GM12878 (cell line): Measurements from ENCODE around the gene OTUD4. TPM values are rescaled to one million over a fixed set of nuclear protein-coding genes. Genes with fewer than 3 reads are reported as not detected.
A peak's percentile ranks its signal among the peaks of the same experiment; 100 is the strongest.
"Not testable (repeated sequence)": the region's sequence is repeated elsewhere in the genome, so short reads cannot be mapped to it uniquely, and the experiment has no call there.

Source experiments
- ATAC-seq: fragments of 200-7000 bp; cut with Tn5 transposase; 3 replicates; pipeline ENCODE4 v1.9.1; 2020; ENCODE audit warnings: mild to moderate bottlenecking, moderate library complexity
- BruUV-seq: library from RNA; stranded (reverse); fragments of 400-500 nt; replicated peaks from 2 replicates; lab custom pipeline; 2021; lab: Mats Ljungman, UMichigan
- CTCF ChIA-PET: fragments of 300-600 bp; sonication (Branson Sonifier 250); formaldehyde crosslinking; extraction: SDS; loops from one replicate; lab custom pipeline; 2021; ENCODE audit warnings: inconsistent platforms; lab: Yijun Ruan, JAX
- POLR2A ChIA-PET: fragments of 350-600 bp; formaldehyde crosslinking; extraction: SDS; loops from one replicate; lab custom pipeline; 2021; ENCODE audit warnings: inconsistent platforms; lab: Charles Lee
- RAD21 ChIA-PET: fragments of 300-600 bp; sonication (Branson Sonifier 250); formaldehyde crosslinking; loops from one replicate; lab custom pipeline; 2023; ENCODE audit warnings: antibody characterized with exemption; ENCODE audit not compliant: unreplicated experiment; lab: Charles Lee
- SMC1A ChIA-PET: fragments of 300-600 bp; sonication (Branson Sonifier 250); formaldehyde crosslinking; loops from one replicate; lab custom pipeline; 2023; ENCODE audit not compliant: unreplicated experiment, uncharacterized antibody; lab: Charles Lee
- DNase-seq: peaks from one replicate; pipeline ENCODE4 v3.0.0-alpha.2; 2011; ENCODE audit warnings: low read depth, low spot score
- FAIRE-seq: peaks from 3 replicates; lab custom pipeline; 2011; peaks lifted over from hg19 to GRCh38; lab: Jason Lieb, UNC
- H2AFZ ChIP-seq: 2 replicates; pipeline ENCODE4 v1.6.0; 2011; ENCODE audit warnings: low read depth, low read length, control low read depth; ENCODE audit not compliant: control insufficient read depth
- H3K27ac ChIP-seq: 2 replicates; pipeline ENCODE4 v1.5.1; 2011; ENCODE audit warnings: control low read depth; ENCODE audit not compliant: control insufficient read depth, insufficient read depth
- H3K27me3 ChIP-seq, 2 experiments: replicated peaks in 1 of 2; 2 replicates each; pipeline versions ENCODE4 v1.6.0 to v1.6.1; 2011; ENCODE audit warnings: low read length in 1 of 2; ENCODE audit not compliant: control insufficient read depth in 2 of 2, insufficient read depth in 2 of 2
- H3K36me3 ChIP-seq, 2 experiments: 2 replicates each; pipeline ENCODE4 v1.5.1; 2011; ENCODE audit warnings: low read length in 1 of 2; ENCODE audit not compliant: control insufficient read depth in 2 of 2, insufficient read depth in 2 of 2
- H3K4me1 ChIP-seq: 2 replicates; pipeline ENCODE4 v1.6.1; 2011; ENCODE audit warnings: mild to moderate bottlenecking, low read length, moderate library complexity, mixed read lengths; ENCODE audit not compliant: control insufficient read depth, insufficient read depth
- H3K4me2 ChIP-seq: 2 replicates; pipeline ENCODE4 v1.6.0; 2011; ENCODE audit warnings: control low read depth; ENCODE audit not compliant: control insufficient read depth, insufficient read depth
- H3K4me3 ChIP-seq: fragments of 200-600 bp; sonication (generic); 2 replicates; pipeline ENCODE4 v1.5.1; 2016
- H3K79me2 ChIP-seq: 2 replicates; pipeline ENCODE4 v1.6.0; 2011; ENCODE audit warnings: low read length; ENCODE audit not compliant: control insufficient read depth, insufficient read depth
- H3K9ac ChIP-seq: 2 replicates; pipeline ENCODE4 v1.8.0; 2011; ENCODE audit warnings: low read length, control low read depth, mixed read lengths; ENCODE audit not compliant: control insufficient read depth, insufficient read depth
- H3K9me3 ChIP-seq: replicated peaks from 3 replicates; pipeline ENCODE4 v1.5.1; 2011; ENCODE audit warnings: mild to moderate bottlenecking, low read length; ENCODE audit not compliant: control insufficient read depth, insufficient read depth
- H4K20me1 ChIP-seq: 2 replicates; pipeline ENCODE4 v1.6.0; 2011; ENCODE audit not compliant: control insufficient read depth, insufficient read depth
- BCLAF1 ChIP-seq: fragments of 450-650 bp; IDR thresholded peaks from 2 replicates; pipeline ENCODE4 v1.6.1; 2017; ENCODE audit warnings: antibody characterized with exemption, mild to moderate bottlenecking, moderate library complexity
- GATAD2B ChIP-seq: fragments of 450-650 bp; conservative IDR thresholded peaks from 2 replicates; pipeline ENCODE4 v1.6.1; 2017; ENCODE audit warnings: low read depth, mild to moderate bottlenecking, moderate library complexity
- HDAC6 ChIP-seq: fragments of 200-600 bp; sonication (generic); IDR thresholded peaks from one replicate; pipeline ENCODE4 v1.8.0; 2017; ENCODE audit warnings: antibody characterized with exemption; ENCODE audit not compliant: unreplicated experiment
- IKZF1 ChIP-seq: fragments of 450-650 bp; conservative IDR thresholded peaks from 2 replicates; pipeline ENCODE4 v1.6.1; 2017; ENCODE audit warnings: antibody characterized with exemption, mild to moderate bottlenecking
- LARP7 ChIP-seq: fragments of 450-650 bp; IDR thresholded peaks from 2 replicates; pipeline ENCODE4 v1.6.1; 2017; ENCODE audit warnings: mild to moderate bottlenecking
- POLR2A ChIP-seq: IDR thresholded peaks from 2 replicates; pipeline ENCODE4 v1.6.1; 2011; ENCODE audit warnings: low read depth, mild to moderate bottlenecking, low read length
- SMARCA5 ChIP-seq: fragments of 450-650 bp; IDR thresholded peaks from 2 replicates; pipeline ENCODE4 v1.6.1; 2017; ENCODE audit warnings: mild to moderate bottlenecking
- TAF1 ChIP-seq: IDR thresholded peaks from 2 replicates; pipeline ENCODE4 v1.6.1; 2011; ENCODE audit warnings: mild to moderate bottlenecking, low read depth, low read length, borderline replicate concordance
- YY1 ChIP-seq: IDR thresholded peaks from 2 replicates; pipeline ENCODE4 v1.6.1; 2011; ENCODE audit warnings: low read depth, mild to moderate bottlenecking, low read length
- ZNF217 ChIP-seq: fragments of 450-650 bp; IDR thresholded peaks from 2 replicates; pipeline ENCODE4 v1.6.1; 2017; ENCODE audit warnings: antibody characterized with exemption, mild to moderate bottlenecking
- WGBS: methylation state at CpG from one replicate; pipeline ENCODE4 v1.1.6; 2016; ENCODE audit warnings: low lambda C conversion rate; ENCODE audit not compliant: insufficient replicate concordance, insufficient coverage; ENCODE audit errors: missing lambda C conversion rate; 5-methylcytosine and 5-hydroxymethylcytosine counted together
- in situ Hi-C: fragments of 300-500 bp; cut with MboI; formaldehyde crosslinking; loops from 9 replicates; pipeline ENCODE4 v1.14.3; 2018; ENCODE audit warnings: mixed read lengths
- intact Hi-C: fragments of 100-400 bp; cut with micrococcal nuclease; formaldehyde crosslinking; loops from one replicate; pipeline ENCODE4 v1.14.2; 2022; ENCODE audit not compliant: unreplicated experiment
- polyA plus RNA-seq, 11 experiments: library from polyadenylated mRNA; depleted of rRNA in 4 of 11; unstranded in 6 of 11; stranded (reverse) in 5 of 11; fragments of >200 nt; fragmentation: Nextera tagmentation in 4 of 11; fragmentation: Illumina TruSeq in 1 of 11; extraction: Ambion mirVana in 4 of 11; extraction: Trizol in 1 of 11; gene quantifications; 1 replicate in 1 of 11; 2 replicates in 10 of 11; pipeline versions ENCODE4 v1.2.1 to v1.2.3, GENCODE V29; 2011 to 2016; ENCODE audit warnings: inconsistent platforms in 2 of 11, missing spikeins in 2 of 11, low read depth in 1 of 11
- total RNA-seq, 4 experiments: library from RNA; depleted of rRNA in 3 of 4; stranded (reverse); fragments of >200 nt in 3 of 4; fragmentation: Illumina TruSeq in 1 of 4; extraction: Trizol in 1 of 4; gene quantifications; 2 replicates each; pipeline versions ENCODE4 v1.2.1 to v1.2.3, GENCODE V29; 2013 to 2021

OTUD4 gene
- total and polyA plus RNA-seq, 10 of the 15 experiments (the other 5 are each of a cell fraction or from before 2014, with no cell fraction given), result 2.2 to 26.3 (median 14.2) TPM

- H4K20me1 ChIP-seq, DNase-seq, H3K9me3 ChIP-seq, FAIRE-seq, H3K36me3 ChIP-seq, in situ Hi-C loops, H3K27me3 ChIP-seq: not testable (repeated sequence)
- POLR2A ChIA-PET, result interaction anchor here (0.6 to 4.2 kb wide), 5 partner anchors 12 to 440 kb away, joined by 3 to 25 read pairs (median 9); partner anchors contain the start of genes ABCE1, ANAPC10 and MMAA
- CTCF ChIA-PET, result interaction anchor here (2.2 kb wide), 1 partner anchor 437 kb away, joined by 11 read pairs; no protein-coding TSS in a partner anchor
- H3K27ac ChIP-seq, result peak overlapping the region; percentile 95
- TF ChIP-seq TAF1 (peak; percentile 9; the same call in 1 of the 2 replicates), ZNF217 (0 out of 2 replicates have a peak, but pooled peaks have one; percentile 41), POLR2A (peak; percentile 29), GATAD2B (peak; percentile 51; the same call in 1 of the 2 replicates), IKZF1 (peak; percentile 16; the same call in 1 of the 2 replicates), SMARCA5 (peak; percentile 78; the same call in 1 of the 2 replicates), HDAC6 (peak; percentile 19), YY1 (peak; percentile 7; the same call in 1 of the 2 replicates), LARP7 (peak; percentile 69; the same call in 1 of the 2 replicates), BCLAF1 (peak; percentile 43; the same call in 1 of the 2 replicates)
- H3K9ac ChIP-seq, result peak overlapping the region; percentile 90
- intact Hi-C loops, result loop anchor here (1.0 to 10.0 kb wide), 6 partner anchors 15 to 1095 kb away; partner anchors contain the start of genes ABCE1, ANAPC10, MMAA and ZNF827
- peaks cover 25% of the 10 kb centered on the region for H3K4me1 ChIP-seq
- BruUV-seq, result TSS peak; percentile 80
- WGBS, result under 1% methylated on average over 49 of the region's 57 CpGs
- RAD21 ChIA-PET, result interaction anchor here (1.0 to 3.8 kb wide), 7 partner anchors 20 to 80 kb away, joined by 3 to 30 read pairs (median 6); partner anchors contain the start of genes ABCE1 and ANAPC10
- peak; percentile 20 for ATAC-seq
- H3K79me2 ChIP-seq, result peaks cover 48% of the 10 kb centered on the region
- peak overlapping the region; percentile 98; the same call in 1 of the 2 replicates for H3K4me2 ChIP-seq
- H2AFZ ChIP-seq, result peak overlapping the region; percentile 46
- SMC1A ChIA-PET, result interaction anchor here (0.7 to 3.5 kb wide), 5 partner anchors 10 to 444 kb away, joined by 3 to 34 read pairs (median 9); partner anchors contain the start of genes ABCE1 and ANAPC10
- H3K4me3 ChIP-seq, result peak overlapping the region; percentile 67; the same call in 1 of the 2 replicates
These were observed 510 bp downstream of the OTUD4 start for GRCh38 chr4:145179861-145180297.
